ENCODE measurements around the gene PLXNA4.

DNA sequence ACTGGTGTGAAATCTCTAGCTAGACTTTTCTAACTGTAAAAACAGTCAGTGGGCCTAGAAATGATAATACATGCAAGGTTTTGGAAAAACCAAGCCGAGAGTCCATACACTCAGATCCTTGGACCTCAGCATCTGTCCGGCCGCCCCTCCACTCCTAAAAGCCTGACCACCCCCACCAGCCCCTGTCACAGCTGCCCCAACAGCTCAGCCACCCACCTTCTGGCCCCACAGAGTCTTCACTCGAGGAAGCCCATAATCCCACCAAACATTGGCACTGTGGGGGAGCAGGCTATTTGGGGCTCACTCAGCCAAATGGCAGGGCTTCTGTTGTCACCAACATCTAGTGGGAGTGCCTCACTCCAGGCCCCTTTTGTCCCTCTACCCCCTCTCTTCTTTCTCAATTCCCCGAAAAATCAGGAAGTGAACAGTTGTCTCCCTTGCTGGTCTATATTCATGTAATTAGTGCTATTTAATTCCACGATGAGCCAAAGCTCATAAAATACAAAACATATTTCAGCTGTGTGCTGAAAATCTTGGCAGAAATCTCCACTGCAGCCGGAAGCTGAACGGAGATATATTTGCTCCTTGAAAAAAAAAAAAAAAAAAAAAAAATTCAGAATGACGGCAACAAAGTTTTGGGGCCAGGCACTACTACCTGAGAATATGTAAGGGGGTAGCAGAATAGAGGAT, 55.5 kb downstream of the PLXNA4 start:
- TF ChIP-seq POLR2A (IDR thresholded peaks at IDR 0.05; ENCODE audit: low read length) (no peak), GATA1 (IDR thresholded peaks at IDR 0.05; ENCODE audit: low read depth, low read length) (no peak)

Measured in erythroblast (primary cell).